SHP77 (cell line): ENCODE data around the gene CYP46A1.

Experiments used
- DNase-seq, 2 experiments: peaks; one replicate each; lab custom pipeline; 2025; lab: John Stamatoyannopoulos, UW

Gene CYP46A1

DNA sequence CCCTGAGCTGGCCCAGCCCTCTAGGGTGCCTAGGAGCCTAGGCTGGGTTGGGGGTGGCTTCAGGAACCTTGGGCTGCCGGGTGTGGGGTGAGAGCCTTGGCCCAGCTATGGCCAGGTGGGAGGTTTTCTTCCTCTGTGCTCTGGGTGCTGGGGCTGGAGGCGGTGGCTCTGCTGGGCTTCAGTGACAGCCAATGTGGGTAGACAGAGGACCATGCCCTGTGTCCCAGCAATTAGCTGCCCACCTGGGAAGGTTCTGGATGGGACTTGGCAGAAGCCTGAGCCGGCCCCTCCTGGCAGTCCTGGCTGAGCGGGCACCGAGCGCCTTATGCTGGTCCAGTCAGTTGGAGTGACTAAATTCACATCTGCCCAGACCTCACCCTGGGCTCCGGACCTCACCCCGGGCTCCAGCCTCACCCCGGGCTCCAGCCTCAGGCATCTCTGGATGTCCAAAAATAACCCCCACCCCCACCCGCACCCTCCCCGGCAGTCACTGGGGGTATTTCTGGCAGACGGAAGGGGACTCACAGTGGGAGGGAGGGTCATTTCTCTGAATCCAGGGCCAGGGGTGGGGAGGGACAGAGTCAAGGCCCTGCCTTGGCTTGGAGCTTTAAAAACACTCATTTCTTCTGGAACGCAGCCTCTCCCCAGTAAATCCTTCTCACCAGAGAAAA is 46.9 kb downstream of the CYP46A1 start:
- DNase-seq = no peak

DNA sequence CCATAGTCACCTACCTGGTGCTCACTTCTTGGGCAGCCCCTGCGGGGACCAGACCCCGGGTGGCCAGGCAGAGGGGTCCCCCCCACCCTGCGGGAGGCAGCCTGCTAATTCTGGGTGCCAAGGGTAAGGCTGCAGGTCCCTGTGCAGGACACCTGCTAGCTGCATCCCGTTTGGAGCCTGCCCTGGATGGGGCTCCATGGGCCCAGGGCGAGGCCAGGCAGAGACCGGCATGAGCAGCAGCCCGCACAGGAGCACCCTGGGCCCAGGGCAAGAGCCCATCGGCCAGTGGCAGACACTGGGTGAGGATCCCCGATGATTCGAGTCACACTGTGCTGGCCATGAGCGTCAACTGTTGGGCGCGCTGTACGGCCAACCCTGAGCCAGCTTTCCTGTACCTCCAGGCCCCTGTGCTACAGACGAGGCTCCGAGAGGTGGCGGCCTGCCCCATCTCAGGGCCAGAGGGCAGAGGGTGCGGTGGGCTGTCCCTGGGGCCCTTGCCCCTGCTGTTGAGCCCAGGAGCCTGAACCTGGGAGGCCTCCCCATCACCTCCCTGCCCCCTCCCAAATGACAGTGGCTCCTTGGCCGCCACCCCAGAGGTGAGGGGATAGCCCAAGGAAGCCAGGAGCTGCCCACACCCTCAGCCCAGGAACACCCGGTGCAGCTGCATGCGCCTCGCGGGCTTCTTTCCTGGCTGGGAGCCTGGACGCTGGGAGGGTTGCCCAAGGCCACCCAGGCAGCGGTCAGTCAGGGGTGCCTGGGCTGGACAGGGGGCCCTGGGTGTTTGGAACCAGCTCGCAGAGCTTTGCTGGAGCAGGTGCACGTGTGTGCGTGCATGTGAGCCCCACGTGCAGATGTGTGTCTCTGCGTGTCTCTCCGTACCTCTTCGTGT is 47.7 kb downstream of the CYP46A1 start:
- DNase-seq = no peak

DNA sequence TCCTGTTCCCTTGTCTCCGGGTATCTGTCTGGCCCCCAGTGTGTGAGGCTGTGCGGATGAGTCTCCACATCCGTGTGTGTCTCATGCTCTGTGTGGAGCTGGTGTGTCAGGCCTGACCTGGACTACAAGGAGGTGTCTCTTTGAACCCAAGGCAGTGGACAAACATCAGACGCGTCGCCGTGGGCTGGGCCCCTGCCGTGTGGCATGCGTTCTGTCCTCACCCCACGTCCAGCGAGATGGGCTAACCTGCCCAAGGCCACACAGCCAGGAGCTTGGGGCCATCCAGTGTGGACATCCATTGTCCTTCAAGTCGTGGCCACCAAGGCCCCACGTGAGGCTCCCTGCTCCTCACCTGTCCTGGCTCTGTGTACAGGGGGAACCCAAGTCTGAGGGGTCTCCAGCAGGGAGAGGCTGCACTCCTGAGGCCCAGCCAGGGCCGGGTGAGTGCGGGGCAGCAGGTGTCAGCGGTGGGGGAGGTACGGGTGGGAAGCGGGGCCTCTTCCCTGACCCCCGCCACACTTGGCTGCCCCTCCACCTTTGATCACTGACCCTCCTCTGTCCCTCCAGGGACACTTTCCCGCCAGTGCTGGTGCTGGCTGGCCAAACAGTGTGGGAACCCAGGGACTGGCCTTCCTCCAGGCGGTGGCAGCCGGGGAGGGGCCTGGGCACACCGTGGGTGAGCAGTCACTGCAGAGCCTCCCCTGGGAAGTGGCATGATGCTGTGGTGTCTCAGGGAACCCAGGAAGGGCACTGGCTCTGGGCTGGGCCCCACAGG is 48.5 kb downstream of the CYP46A1 start:
- DNase-seq = no peak

DNA sequence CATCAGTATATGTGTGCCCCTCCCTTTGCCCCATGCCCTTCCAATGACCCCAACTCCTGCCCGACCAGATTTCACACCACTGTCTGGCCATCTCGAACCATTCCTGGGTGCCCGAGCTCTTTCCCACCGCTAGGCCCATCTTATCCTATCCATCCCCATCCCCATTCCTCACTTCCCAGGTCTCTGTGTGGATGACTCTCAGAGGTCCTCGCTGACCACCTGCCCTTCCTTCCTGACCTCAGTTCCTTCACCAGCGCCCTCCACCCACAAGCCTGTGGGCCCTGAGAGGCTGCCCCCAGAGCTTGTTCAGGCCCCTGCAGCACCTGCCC is 49.1 kb downstream of the CYP46A1 start:
- DNase-seq = no peak

DNA sequence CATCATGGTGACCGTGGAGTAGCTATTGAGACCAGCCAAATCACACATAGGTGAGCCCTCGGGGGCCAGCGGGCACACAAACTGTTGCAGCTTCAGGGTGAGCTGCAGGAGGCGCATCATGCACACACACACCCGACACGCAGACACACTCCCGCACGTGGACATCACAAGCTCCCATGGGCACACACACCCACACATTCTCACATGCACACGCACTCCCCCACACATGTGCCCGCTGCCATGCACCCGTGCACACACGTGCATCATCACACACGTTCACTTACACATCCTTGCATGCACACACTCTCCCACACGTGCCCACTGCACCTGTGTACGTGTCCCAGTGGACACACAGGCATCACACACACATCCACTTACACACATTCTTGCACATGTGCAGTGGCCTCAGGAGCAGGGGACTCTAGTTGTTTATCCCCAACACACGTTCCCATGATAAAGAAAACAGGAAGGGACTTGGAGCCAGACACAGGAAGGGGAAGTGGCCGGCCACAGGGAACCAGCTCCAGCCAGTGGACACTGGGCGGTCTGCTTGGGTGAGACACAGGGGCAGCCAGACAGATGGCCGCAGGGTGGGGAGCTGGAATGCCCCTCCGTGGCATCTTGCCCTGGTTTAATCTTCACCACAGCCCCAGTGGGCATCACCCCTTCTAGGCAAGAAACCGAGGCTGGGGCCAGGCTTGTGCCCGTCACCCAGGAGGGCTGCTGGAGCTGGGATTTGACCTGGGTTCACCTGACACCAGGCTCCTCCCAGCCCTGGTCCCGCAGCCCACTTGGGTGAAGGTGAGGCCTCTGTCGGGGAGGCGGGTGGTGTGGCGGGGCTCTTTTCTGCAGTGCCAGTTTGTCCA is 49.7 kb downstream of the CYP46A1 start:
- DNase-seq = no peak

DNA sequence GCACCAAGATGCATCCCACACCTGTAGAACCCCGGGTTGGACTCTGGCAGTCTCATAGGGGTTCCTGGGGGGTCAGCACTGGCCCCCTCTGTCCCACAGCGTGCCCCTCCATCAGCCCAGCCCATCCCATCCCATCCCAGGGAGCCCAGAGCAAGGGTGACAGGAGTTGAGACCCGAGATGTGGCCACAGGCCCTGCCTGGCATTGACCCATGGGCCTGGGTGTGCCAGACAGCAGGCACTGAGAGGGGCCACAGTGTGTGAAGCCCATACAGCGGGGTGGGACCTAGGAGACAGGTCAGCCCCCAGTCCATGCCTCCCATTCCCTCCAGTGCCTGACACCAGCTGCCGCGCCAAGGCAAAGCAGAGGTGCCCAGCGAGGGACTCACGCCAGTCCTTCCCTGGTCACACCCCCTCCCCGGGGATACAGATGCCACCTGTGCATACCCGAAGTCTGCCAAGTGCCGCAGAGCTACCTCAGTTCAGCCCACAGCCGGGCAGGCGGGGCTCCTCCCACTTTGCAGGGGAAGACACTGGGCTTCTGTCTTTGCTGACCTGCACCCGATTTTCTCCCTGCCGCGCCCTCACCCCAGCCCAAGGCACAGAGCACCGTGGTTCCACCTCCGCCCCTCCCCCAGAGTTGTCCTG is 50.4 kb downstream of the CYP46A1 start:
- DNase-seq = no peak

DNA sequence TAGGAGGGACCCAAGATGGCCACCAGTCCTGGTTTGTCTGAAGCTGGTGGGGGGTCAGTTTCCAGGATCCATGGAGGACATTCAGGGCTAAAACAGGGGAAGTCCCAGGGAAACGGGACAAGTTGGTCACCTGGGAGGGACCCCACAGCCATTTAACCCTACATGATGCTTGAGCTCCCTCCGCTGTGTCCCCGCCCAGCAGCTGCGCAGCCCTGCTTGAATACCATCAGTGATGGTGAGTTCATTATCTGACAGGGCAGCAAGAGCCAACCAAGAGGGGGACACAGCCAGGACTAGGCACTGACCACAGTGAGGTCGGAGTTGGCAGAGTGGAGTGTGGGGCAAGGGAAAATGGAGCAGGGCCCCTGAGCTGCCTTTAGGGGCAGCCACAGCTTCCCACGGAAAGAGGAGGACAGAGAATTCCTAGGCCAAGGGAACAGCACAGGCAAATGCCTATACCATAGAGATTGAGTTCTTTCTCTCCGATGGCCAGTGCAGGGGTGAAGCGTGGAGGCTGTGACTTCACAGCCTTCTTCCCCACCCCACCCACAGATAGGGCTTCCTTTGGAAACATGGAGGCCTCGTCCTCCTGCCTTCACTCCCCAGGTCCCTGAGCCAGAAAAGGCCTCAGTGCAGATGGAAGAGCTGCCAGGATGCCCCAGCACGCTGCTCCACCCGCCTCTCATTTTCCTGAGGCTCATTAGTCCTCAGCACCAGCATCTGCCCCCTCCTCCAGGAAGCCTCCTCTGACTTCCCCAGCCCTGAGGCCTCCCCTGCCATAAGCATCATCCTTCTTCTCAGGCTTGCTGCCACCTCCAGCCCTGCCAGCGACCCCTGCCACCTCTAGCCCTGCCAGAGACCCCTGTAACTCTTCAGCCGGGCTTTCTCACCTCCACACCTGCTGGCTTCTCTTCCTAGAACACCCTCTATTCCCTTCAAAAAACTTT is 51.4 kb downstream of the CYP46A1 start:
- DNase-seq = no peak

DNA sequence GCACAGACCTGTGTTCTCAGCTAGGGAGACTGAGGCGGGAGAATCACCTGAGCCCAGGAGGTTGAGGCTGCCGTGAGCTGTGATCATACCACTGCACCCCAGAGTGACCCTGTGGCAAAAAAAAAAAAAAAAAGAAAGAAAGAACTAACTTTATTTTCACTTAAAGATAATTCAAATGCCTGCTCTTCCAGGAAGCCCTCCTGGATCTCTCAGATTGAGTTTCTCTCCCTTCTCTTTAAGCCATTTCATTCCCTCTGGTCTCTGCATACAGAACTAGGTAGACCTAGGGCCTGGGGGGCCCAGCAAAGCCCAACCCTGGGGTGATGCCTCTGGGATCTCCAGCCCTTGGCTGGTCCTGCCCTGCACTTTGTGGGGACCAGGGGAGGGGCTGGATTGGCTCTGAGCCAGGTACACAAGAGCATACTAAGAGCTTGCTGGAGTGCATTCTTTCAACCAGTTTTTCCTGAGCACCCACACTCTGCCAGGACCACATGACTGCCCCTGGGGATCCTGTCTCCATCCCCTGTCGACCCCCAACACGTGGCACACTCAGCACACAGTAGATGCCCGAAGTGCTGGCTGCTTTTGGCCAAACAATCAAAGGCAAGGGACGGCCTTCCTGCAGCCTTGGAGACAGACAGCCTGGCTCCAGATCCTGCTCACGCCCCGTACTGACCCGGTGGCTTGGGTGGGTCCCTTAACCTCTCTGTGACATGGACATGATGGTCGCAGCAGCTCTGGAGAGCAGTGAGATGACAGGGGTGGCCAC is 52.7 kb downstream of the CYP46A1 start:
- no peak for DNase-seq

DNA sequence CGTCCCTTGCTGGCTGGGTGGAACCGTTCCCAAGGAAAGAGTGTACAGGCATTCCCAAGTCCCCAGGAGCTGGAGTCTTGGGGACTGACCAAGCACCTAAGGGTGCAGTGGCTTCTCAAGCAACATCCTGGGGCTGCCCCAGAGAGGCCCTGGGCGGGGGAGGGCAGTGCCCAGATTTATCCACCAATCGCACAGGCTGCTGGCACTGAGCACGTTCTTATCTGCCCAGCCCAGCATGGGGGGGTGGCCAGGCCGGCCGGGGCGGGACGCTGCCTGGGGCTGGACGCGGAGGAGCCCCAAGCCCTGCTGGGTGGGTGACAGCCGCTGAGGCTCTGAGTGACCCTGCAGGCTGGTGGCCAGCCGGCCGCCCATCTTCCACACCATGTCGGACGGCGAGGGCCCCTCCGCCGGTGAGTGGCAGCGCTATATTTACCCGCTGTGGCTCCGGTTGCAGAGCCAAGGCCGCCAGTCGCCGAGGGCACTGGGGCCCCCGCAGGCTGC is 53.4 kb downstream of the CYP46A1 start:
- no peak for DNase-seq

DNA sequence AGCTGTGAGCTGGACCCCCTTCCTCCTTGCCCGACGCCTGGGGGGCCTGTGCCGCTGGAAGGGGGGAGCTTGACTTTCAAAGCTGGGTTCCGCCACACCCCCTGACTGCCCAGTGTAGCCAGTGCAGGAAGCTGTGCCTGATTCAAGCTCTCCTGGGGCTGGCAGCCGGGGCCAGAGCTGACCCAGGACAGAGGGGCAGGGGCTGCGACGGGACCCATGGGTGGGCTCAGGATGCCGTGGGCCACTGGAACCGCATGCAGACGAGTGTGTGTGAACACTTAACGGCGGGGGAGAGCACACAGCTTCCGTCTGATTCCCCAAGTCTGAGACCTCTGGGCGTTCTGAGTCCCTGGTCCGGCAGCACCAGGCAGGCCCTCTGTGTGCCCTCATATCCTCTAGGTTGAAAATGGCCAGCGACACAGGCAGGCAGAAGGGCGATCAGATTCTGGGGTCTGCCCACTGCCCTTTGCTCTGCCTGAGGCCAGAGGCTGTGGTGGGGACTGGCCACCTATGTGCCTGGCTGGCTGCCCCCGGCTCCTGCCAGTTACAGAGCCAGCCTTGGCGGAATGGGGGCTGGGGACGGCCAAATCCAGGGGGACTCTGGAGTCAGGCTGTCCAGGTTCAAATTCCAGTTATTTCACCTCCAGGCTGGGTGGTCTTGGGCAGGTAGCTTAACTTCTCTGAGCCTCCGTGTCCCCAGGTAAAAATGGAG is 54.0 kb downstream of the CYP46A1 start:
- DNase-seq = no peak

DNA sequence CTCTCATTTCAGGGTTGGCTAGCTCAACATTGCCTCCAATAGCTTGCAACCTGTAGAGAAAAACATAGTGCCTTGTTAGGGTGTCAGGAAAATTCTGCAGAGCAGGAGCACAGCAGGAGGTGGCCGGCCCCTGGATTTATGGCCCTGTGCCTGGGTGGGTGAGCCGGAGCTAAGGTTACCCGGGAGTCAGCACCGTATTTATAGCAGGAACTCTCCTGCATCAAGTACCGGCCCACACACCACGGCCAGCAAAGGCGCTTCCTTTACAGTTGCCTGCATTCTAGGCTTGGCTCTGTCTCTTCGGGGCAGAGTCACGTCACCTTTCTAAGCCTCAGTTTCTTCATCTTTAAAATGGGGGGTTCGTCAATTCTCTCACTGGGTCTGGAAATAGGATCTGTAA is 56.3 kb downstream of the CYP46A1 start:
- no peak for DNase-seq

DNA sequence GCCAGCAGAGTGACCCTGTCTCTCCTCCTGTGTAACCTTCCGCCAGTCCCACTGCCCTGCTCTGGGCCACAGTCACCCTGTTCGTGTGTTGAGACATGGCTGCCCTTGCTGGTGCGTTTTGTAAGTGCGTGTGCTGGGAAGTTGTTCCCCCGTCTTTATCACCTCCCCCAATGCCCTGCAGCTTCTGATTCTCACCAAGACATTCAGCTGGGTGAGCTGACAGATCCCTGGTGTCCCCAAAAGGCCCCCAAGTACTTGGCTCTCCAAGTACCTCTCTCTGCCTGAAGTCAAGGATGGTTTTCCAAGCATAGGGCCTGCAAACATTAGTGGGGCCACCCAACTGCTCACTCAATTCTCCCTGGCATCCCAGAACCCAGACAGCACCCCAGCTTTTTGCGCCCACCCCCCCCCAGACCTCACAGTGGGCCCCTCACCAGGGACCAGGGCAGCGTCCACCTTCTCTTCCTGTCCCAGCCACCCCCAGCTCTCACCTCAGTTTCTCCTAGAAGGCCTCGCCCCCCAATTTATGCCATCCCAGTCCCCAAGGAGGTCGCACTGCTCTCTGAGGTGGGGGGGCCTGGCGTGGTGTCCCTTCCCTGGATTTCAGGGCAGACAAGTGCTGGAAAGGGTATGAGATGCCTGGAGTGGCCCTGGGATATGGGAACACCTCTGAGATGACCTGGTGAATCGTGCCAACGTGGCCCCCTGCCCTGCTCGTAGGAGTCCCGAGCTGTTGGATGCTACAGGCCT is 57.3 kb downstream of the CYP46A1 start:
- no peak for DNase-seq

DNA sequence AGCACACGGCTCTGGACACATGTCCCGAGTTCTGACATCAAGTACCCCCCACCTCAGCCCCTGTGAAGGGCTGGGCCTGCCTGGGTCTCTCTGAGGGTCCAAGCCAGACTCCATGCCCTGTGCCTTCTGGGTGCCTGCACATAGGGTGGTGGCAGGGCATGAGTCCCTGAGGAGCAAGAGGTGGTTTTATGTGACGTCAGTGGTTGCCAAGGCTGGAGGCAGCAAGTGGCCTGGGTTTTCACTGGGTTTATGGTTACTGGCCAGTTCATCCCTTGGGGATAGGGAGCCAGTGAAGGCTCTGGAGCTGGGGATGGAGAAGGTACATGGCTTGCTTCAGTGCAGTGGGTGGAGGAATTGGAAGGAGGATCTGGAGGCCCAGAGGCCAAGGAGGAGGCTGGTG is 58.0 kb downstream of the CYP46A1 start:
- no peak for DNase-seq

DNA sequence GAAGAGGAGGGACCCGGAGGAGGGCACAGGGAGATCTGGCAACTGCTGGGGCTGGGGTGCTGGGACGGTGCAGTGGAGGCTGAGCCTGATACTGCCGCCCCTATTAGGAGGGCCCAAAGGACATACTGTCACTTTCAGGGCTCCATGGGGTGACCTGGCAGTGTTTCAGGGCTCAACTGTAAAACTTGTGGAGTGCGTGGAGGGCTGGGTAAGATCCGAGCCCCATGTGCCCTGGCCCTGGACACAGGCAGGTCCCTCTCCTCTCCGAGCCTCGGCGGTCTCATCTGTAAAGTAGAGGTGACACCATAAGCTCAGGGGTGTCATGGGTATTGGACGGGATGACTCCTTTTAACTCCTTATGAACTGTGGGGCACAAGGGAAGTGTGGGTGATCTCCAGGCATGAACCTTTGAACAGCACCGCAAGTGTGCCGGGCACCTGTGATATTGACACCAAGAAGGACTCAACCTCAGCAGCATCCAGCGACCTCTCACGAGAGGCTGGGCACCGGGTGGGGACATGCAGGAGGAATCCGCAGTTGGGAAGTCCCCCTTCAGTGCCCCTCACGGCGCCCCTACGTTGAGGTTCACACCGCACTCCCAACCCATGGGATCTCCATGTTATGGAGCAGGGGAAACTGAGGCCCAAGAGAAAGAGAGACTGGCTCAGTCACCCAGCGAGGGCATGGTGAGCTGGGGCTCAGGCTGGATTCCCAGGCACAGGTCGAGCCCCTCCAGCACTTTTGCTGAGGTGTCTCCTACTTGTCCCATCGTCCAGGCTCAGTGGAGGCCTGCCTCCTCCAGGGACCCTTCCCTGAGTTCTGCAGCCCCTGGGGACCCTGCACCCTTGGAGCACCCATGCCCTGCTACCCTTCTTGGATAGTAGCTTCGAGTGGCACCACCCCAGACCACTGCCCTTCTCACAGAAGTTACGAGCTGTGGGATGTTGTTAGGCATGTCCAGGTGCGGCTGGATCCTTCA is 58.7 kb downstream of the CYP46A1 start:
- no peak for DNase-seq

DNA sequence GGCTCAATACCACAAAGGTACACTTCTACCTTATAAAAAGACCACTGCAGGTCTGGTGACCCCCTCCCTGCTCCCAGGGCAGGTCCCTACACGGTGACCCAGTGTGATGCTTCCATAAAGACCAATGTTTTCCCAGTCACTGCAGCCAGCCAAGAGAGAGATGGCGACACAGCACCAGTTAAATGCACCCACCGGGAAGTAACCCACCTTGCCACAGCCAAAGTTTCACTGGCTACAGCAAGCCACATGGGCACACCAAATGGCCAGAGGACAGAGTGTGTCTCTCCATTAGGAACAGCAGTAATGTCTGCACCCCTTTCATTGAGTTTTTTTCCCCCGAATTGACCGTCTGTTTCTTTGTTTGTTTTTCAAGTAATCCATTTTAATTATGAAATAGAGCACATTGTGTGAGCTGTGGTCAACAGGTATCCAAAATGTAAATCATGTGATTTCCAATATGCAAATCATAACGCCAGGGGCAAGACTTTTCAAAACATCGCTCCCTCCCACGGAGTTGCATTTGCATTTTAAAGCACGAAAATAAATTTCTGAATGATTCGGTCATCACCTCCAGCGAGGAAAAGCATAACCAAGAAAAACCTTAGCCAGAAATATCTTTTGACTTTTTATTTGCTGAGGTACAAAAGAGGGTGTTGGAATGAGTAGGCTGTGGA is 60.2 kb downstream of the CYP46A1 start:
- DNase-seq = no peak

DNA sequence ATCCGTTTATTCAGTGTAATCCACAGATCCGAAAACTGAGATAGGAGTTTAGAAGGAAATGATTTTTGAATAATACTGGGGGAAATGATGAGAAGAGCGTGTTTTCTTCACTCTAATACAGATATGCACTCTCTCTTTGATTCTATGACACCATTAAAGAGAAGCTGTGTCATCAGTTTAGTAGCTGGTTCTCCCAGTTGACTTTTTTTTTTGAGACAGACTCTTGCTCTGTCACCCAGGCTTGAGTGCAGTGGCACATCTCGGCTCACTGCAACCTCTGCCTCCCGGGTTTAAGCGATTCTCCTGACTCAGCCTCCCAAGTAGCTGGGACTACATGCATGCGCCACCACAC is 60.8 kb downstream of the CYP46A1 start:
- no peak for DNase-seq
